Measurements from ENCODE around the gene CEP104. TPM values are rescaled to one million over a fixed set of nuclear protein-coding genes. Genes with fewer than 3 reads are reported as not detected.

The CEP104 gene
- total RNA-seq, 1 donor from 2014 or later, result 35.1 TPM

DNA sequence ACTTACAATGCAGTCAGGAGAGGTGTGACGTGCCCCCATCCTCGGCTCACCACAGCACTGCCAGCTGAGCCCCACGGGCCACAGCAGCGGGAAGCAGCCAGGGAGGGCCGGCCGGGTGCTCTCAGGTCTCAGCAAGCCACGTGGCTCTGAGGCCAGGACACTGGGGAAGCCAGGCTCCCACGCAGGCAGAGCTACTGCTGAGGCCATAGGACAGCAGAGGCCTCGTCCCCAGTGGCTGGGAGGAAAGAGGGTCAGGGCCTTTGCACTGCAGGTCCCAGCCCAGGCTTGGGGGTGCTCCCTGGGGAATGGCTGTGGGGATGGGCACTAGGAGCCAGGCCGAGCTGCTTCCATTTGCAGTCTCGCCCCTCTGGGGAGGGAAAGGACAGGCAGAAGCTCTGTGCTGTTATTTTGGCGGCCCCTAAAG lies 66.5 kb downstream of the CEP104 start:
- H3K4me1 Mint-ChIP-seq (ENCODE audit: unreplicated experiment), result peaks cover 25% of the 10 kb centered on the region
- no peak overlapping the region for H3K4me3 Mint-ChIP-seq (ENCODE audit: unreplicated experiment)
- peaks cover 8% of the 10 kb centered on the region for H3K36me3 Mint-ChIP-seq (ENCODE audit: unreplicated experiment)
- no peaks in the 10 kb centered on the region for H3K27me3 Mint-ChIP-seq (ENCODE audit: unreplicated experiment)
- H3K27ac Mint-ChIP-seq (ENCODE audit: unreplicated experiment), result no peak overlapping the region
- DNase-seq (ENCODE audit: extremely low spot score, unreplicated experiment), result no peak
- H3K9me3 Mint-ChIP-seq (ENCODE audit: unreplicated experiment), result no peaks in the 10 kb centered on the region
- TF ChIP-seq CTCF (IDR thresholded peaks at IDR 0.05), result no peak

DNA sequence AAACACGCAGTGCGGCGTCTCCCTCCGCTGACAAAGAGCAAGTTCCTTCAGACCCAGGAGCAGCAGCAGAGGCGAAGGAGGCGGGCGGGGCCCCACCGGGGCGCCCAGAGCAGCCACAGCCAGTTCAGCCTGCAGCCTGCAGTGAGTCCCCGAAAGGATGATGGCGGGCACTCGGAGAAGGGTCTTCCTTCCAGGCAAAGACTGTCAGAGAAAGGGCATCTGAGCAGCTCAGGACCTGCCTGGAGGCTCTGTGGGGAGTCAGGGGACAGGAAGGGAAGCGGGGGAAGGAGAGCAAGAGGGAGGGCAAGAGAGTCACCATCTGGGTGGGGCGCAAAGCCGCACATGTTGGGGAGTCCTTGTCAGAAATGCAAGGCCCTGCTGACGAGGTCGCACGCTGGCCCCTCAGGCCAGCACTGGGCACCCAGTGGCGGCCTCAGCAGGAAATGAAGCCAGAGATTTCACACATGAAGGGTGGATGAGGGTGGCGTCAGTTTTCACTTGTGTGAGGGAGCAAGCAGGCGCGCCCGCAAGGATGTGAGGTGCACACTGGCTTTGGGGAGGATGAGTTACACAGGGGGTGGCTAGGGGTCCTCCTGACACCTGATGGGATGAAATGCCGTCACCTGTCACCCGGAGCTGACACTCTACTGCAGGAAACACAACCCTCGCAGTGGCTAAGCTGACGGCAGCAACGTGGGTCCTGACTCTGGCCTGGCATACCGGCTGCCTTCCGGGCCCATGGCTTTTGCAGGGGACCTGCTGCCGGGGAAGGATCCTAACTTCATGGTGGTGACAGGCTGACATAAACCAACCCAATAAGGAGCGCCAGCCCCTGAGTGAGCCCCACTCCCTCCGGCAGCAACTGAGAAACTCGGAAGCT lies 67.3 kb downstream of the CEP104 start:
- Mint-ChIP-seq H3K36me3 (ENCODE audit: unreplicated experiment) (peaks cover 15% of the 10 kb centered on the region), H3K9me3 (ENCODE audit: unreplicated experiment) (no peaks in the 10 kb centered on the region), H3K27ac (ENCODE audit: unreplicated experiment) (no peak overlapping the region), H3K4me3 (ENCODE audit: unreplicated experiment) (no peak overlapping the region), H3K27me3 (ENCODE audit: unreplicated experiment) (no peaks in the 10 kb centered on the region), H3K4me1 (ENCODE audit: unreplicated experiment) (peaks cover 17% of the 10 kb centered on the region)
- DNase-seq (ENCODE audit: extremely low spot score, unreplicated experiment), result no peak
- TF ChIP-seq CTCF (IDR thresholded peaks at IDR 0.05), result no peak

- DNase-seq (ENCODE audit: extremely low spot score, unreplicated experiment), result no peak
- Mint-ChIP-seq H3K4me3 (ENCODE audit: unreplicated experiment) (no peak overlapping the region), H3K27ac (ENCODE audit: unreplicated experiment) (no peak overlapping the region), H3K4me1 (ENCODE audit: unreplicated experiment) (peaks cover 10% of the 10 kb centered on the region), H3K27me3 (ENCODE audit: unreplicated experiment) (no peaks in the 10 kb centered on the region), H3K9me3 (ENCODE audit: unreplicated experiment) (no peaks in the 10 kb centered on the region), H3K36me3 (ENCODE audit: unreplicated experiment) (peaks cover 23% of the 10 kb centered on the region)
- no peak for TF ChIP-seq CTCF (IDR thresholded peaks at IDR 0.05)
Measured at GRCh38 chr1:3788756-3789420, 68.1 kb downstream of the CEP104 start.

DNA sequence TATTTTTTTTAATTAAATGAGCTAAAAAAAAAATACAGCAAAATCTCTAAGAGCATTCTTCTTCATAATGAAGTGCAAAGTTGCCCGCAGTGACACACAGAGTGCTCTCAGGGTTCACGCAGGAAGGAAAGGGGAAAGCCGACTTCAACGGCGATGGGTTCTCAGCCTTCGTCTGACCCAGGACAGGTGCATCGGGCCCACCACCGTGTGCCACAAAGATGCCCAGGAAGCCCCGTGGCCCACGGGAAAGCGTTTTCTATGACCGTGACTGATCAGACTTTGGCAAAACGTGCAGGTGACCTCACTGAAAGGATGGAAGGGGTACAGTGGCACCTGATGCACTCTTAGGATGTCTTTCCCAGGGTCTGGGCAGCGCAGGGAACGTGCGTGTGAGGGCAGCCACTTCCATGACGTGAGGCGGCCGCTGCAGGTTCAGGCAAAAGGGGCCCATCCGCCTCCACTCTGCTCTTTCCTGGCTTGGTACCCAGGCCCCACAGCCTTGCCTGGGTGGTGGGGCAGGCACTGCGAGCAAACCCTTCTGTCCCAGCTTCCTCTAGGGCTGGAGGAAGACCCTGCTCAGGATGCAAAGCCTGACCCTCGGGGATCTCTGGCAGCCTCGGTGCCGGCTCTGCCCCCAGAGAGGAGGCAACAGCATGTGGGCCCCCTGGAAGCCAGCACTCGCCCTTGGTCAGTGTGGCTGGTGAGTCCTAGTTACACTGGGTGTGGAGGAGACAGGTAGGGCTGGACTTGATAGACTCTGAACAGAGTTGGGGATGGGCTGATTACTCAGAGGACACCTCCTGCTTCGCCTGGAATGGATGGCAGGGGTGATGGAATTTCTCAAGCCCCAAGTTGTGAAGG lies 69.0 kb downstream of the CEP104 start:
- DNase-seq (ENCODE audit: extremely low spot score, unreplicated experiment), result no peak
- no peak overlapping the region for H3K27ac Mint-ChIP-seq (ENCODE audit: unreplicated experiment)

More for the DNA sequence above, 69.0 kb downstream of the CEP104 start:
- H3K9me3 Mint-ChIP-seq (ENCODE audit: unreplicated experiment), result no peaks in the 10 kb centered on the region
- no peaks in the 10 kb centered on the region for H3K27me3 Mint-ChIP-seq (ENCODE audit: unreplicated experiment)
- H3K4me1 Mint-ChIP-seq (ENCODE audit: unreplicated experiment), result peaks cover 4% of the 10 kb centered on the region
- H3K36me3 Mint-ChIP-seq (ENCODE audit: unreplicated experiment), result peaks cover 24% of the 10 kb centered on the region
- H3K4me3 Mint-ChIP-seq (ENCODE audit: unreplicated experiment), result no peak overlapping the region
- no peak for TF ChIP-seq CTCF (IDR thresholded peaks at IDR 0.05)

Data from osteocyte (in vitro differentiated cells).